ENCODE data around the gene CELF1. TPM values are rescaled to one million over a fixed set of nuclear protein-coding genes. Genes with fewer than 3 reads are reported as not detected.

The CELF1 gene
- polyA plus RNA-seq, 1 of the 3 experiments (the other 2 are of a cell fraction), result 47.5 TPM

DNA sequence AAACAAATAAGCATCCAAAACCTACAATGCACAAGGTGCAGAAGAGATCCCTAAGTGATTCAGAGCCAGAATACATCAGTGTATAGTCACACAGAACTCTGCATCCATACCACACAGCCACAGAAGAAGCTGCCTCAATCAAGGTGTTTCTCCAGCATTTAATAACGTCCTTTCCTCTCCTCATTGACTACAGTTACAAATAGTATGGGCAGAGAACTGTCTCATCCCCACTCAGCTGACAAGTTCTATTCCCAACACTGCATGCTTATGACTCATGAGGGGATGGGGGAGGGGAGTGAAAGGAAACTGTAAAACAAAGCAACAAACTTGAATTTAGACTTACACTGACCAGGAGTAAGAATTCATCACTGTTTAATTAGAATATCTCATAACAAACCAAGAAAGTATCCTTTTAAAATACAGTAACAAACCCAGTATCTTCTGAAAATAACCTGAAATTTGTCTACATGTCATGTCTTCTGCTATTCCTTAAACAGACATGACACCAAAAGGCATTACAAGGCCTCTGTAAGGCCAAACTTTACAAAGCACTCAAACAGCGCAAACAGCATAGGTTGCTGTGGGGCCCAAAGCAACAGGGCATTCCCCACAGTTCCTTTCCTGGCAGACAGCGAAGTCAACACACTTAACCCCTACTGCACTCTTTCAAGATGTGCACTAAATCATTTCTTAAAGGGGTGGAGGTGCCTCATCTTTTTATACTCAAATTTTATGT lies 29.3 kb downstream of the CELF1 start:
- peaks cover 95% of the 10 kb centered on the region for H4K20me1 ChIP-seq (ENCODE audit: insufficient read depth)
- H3K36me3 ChIP-seq (replicated peaks in 1 of 2; ENCODE audit: control insufficient read depth in 1 of 2, insufficient read depth in 2 of 2, low read length in 1 of 2), result peaks cover 0 to 21% of the 10 kb centered on the region in 2 experiments
- no peak overlapping the region for H2AFZ ChIP-seq (ENCODE audit: low read depth)
- H3K9ac ChIP-seq, result peak overlapping the region; percentile 26; the same call in 1 of the 2 replicates
- peaks cover 20 to 45% of the 10 kb centered on the region in 2 experiments for H3K4me1 ChIP-seq (ENCODE audit: control insufficient read depth in 1 of 2, insufficient read depth in 2 of 2, low read depth in 1 of 2, low read length in 1 of 2)
- TF ChIP-seq FOSL2 (IDR thresholded peaks at IDR 0.05; ENCODE audit: borderline replicate concordance, low read depth) (peak; percentile 97), RAD21 (IDR thresholded peaks at IDR 0.05; ENCODE audit: low read length) (no peak), TCF12 (IDR thresholded peaks at IDR 0.05) (peak; percentile 57; the same call in 1 of the 2 replicates), CHD2 (IDR thresholded peaks at IDR 0.05; ENCODE audit: low read length, partially characterized antibody) (no peak), SIN3A (IDR thresholded peaks at IDR 0.05; ENCODE audit: borderline replicate concordance, low read depth, low read length) (peak; percentile 75; the same call in 1 of the 2 replicates), NFIC (IDR thresholded peaks at IDR 0.05; ENCODE audit: borderline replicate concordance) (no peak), JUND (IDR thresholded peaks at IDR 0.05) (peak; percentile 96), GABPA (IDR thresholded peaks at IDR 0.05; ENCODE audit: low read depth) (no peak)
- TF ChIP-seq, protein P1, sequence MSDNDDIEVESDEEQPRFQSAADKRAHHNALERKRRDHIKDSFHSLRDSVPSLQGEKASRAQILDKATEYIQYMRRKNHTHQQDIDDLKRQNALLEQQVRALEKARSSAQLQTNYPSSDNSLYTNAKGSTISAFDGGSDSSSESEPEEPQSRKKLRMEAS (IDR thresholded peaks at IDR 0.05; ENCODE audit: low read depth), result peak; percentile 73; the same call in 1 of the 2 replicates
- TF ChIP-seq, protein P2, sequence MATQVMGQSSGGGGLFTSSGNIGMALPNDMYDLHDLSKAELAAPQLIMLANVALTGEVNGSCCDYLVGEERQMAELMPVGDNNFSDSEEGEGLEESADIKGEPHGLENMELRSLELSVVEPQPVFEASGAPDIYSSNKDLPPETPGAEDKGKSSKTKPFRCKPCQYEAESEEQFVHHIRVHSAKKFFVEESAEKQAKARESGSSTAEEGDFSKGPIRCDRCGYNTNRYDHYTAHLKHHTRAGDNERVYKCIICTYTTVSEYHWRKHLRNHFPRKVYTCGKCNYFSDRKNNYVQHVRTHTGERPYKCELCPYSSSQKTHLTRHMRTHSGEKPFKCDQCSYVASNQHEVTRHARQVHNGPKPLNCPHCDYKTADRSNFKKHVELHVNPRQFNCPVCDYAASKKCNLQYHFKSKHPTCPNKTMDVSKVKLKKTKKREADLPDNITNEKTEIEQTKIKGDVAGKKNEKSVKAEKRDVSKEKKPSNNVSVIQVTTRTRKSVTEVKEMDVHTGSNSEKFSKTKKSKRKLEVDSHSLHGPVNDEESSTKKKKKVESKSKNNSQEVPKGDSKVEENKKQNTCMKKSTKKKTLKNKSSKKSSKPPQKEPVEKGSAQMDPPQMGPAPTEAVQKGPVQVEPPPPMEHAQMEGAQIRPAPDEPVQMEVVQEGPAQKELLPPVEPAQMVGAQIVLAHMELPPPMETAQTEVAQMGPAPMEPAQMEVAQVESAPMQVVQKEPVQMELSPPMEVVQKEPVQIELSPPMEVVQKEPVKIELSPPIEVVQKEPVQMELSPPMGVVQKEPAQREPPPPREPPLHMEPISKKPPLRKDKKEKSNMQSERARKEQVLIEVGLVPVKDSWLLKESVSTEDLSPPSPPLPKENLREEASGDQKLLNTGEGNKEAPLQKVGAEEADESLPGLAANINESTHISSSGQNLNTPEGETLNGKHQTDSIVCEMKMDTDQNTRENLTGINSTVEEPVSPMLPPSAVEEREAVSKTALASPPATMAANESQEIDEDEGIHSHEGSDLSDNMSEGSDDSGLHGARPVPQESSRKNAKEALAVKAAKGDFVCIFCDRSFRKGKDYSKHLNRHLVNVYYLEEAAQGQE (IDR thresholded peaks at IDR 0.05; ENCODE audit: low read depth, low read length), result 0 out of 2 replicates have a peak, but pooled peaks have one; percentile 14
- TF ChIP-seq, protein P3, sequence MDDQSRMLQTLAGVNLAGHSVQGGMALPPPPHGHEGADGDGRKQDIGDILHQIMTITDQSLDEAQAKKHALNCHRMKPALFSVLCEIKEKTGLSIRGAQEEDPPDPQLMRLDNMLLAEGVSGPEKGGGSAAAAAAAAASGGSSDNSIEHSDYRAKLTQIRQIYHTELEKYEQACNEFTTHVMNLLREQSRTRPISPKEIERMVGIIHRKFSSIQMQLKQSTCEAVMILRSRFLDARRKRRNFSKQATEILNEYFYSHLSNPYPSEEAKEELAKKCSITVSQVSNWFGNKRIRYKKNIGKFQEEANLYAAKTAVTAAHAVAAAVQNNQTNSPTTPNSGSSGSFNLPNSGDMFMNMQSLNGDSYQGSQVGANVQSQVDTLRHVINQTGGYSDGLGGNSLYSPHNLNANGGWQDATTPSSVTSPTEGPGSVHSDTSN (IDR thresholded peaks at IDR 0.05), result peak; percentile 76
- TF ChIP-seq, protein P4, sequence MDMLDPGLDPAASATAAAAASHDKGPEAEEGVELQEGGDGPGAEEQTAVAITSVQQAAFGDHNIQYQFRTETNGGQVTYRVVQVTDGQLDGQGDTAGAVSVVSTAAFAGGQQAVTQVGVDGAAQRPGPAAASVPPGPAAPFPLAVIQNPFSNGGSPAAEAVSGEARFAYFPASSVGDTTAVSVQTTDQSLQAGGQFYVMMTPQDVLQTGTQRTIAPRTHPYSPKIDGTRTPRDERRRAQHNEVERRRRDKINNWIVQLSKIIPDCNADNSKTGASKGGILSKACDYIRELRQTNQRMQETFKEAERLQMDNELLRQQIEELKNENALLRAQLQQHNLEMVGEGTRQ (IDR thresholded peaks at IDR 0.05; ENCODE audit: borderline replicate concordance, low read depth, low read length), result no peak
- H3K79me2 ChIP-seq (ENCODE audit: insufficient read depth), result peaks cover 100% of the 10 kb centered on the region
- no peaks in the 10 kb centered on the region for H3K9me3 ChIP-seq
- H3K9me2 ChIP-seq, result no peaks in the 10 kb centered on the region
- POLR2A ChIA-PET, result no interaction called here
- DNase-seq, result no peak
- peak overlapping the region; percentile 58 for H3K4me2 ChIP-seq
- peaks cover 29% of the 10 kb centered on the region for H3F3A ChIP-seq (replicated peaks; ENCODE audit: insufficient read depth)
- H3K4me3 ChIP-seq (ENCODE audit: low read depth in 2 of 2, low read length in 1 of 2), result peak overlapping the region in 1 of 2 experiments; percentile 35; a peak in 2 of 4 replicates
- peak overlapping the region; percentile 51 to 92; a peak in 3 of 4 replicates for H3K27ac ChIP-seq (ENCODE audit: low read depth in 2 of 2, low read length in 1 of 2)
- CTCF ChIA-PET, result interaction anchor here (1.1 to 1.8 kb wide), 3 partner anchors 11 to 14 kb away, joined by 3 to 5 read pairs (median 3); no protein-coding TSS in a partner anchor
- WGBS (ENCODE audit: low lambda C conversion rate), result 17% methylated on average over 3 of the region's 3 CpGs
- H3K27me3 ChIP-seq (ENCODE audit: insufficient read depth), result no peaks in the 10 kb centered on the region
